NCI-H1092 (cell line): ENCODE data around the gene COL21A1.

ENCODE experiments used
- DNase-seq: peaks from one replicate; lab custom pipeline; 2025; lab: John Stamatoyannopoulos, UW

The COL21A1 gene

DNA sequence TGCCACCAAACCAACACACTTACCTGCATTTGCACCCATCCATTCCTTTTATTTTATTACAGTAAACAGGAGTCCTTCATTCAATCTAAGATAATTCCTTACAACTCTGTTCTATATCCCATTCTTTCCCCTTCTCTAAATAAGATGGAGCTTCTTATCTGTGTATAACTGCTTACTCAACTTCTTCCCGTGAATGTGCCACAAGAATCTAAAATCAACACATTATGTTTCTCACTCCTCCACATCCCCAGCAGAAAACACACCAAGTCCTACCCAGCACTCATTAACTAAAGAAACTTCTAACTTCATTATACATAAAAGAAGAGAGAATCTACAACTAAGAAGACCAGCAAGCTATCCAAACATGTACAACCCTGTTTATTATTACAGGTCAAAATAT, 141.1 kb downstream of the COL21A1 start:
- DNase-seq: no peak

DNA sequence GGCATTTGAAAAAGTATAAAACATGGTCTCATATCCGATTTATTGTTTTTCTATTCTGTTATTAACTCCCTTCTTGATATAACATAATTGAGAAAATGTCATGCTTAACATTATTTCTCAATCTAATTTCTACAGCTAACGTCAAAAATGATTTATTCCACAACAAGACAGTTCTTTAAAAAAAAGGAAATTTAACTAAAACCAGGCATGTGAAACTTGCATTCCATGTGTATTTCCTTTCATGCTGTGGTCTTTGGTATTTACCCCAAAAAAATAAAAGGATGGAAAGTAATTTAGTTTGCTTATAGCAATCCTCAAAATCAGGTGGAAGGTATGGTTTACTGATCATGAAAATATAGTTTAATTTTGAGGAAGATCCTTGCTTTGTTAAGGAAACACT, 142.8 kb downstream of the COL21A1 start:
- DNase-seq: no peak

DNA sequence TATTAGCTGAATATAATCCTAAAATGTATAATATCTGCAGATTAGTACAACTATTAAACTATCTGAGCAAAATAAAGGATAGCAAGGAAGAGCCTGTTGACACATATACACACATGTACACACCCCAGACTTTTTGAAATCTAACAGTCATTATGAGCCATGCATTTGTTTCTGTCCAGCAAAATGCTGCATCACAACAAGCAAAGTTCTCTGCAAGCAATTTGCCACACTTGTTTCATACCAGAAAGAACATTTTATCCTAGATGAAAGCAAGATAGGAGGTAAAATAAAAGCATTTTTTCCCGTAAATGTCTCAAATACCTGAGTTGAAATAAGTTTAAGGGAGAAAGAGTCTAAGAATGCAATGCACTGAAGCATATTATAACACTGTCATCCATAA, 145.2 kb downstream of the COL21A1 start:
- no peak for DNase-seq

DNA sequence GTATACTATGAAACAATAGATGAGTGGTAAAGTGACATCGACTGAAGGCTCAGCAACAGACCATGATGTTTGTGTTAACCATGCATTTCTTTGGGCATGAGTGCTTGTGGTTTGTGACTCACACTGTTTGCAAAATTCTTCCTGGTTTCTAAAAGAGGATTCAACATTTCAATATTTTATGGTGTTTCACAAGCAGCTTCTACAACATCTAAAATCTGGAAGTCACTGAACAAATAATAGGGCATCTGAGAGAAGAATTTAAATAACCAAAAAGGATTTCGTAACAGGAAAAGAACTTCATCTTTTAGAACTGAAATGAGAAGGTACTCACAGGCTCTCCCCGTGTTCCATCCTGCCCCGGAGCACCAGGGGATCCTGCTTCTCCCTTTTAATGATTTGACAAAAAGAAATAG, 146.2 kb downstream of the COL21A1 start:
- DNase-seq: no peak

DNA sequence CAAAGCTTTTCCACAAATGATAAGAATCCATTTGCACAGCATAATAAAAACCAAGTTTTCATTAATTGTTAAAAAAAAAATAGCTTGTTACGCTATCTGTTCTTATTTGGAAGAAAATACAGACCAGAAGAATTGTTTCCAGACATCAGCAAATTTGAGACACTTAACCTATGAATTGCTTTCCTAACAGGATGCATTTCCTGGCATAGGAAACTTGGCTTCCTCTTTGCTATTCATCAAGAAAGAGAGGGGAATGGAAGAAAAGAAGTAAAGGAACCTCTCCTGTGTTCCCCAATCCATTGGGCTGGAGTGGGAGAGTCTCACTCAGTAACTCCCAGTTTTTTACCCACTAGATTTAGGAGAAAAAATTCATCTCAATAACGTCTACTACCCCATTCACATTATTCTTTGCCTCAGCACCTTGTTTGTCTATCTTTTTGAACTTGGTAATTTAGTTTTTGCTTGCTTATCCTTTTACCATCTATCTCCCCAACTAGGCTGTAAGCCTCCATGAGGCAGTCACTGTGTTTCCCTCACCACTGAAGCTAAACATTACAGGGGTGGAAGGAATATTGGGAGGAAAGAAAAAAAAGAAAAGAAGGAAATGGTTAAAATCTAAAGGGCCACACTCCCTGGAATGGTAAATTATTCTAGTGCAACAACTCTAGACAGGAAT, 150.3 kb downstream of the COL21A1 start:
- no peak for DNase-seq

DNA sequence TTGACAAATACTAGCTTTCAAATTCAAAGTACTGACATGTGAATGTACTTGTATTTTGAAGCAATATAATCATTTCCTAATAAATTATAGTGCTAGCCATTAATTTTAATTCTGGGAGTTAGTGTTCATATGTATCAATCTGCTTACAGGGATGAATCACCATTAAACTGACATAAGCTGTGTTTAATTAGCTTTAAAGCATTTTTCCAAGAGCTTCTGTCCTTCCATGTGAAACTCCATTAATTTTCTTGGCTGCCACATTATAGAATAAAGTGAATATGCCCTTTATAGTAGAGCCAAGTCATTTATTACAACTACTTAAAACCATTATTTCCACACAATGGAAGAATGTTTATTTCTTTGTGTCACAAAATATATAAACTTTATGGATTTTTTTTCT, 150.8 kb downstream of the COL21A1 start:
- no peak for DNase-seq

DNA sequence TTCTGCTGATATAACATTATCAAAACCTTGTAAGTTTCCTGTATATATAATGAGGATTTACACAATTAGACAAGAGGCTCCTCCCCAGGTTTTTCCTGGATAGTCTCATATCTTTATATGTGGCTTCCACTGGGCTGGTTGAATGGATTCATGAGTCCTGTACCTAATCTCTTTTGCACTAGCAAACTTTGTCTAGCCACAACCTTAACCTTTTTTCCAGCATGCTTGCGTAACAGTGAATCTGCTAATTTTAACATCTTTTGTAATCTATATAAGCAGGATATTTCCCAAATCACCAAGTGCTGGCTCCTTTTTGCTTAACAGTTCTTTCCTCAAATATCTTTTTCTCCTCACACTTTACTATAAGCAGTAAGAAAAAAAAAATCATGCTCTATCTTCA, 153.6 kb downstream of the COL21A1 start:
- DNase-seq: no peak

DNA sequence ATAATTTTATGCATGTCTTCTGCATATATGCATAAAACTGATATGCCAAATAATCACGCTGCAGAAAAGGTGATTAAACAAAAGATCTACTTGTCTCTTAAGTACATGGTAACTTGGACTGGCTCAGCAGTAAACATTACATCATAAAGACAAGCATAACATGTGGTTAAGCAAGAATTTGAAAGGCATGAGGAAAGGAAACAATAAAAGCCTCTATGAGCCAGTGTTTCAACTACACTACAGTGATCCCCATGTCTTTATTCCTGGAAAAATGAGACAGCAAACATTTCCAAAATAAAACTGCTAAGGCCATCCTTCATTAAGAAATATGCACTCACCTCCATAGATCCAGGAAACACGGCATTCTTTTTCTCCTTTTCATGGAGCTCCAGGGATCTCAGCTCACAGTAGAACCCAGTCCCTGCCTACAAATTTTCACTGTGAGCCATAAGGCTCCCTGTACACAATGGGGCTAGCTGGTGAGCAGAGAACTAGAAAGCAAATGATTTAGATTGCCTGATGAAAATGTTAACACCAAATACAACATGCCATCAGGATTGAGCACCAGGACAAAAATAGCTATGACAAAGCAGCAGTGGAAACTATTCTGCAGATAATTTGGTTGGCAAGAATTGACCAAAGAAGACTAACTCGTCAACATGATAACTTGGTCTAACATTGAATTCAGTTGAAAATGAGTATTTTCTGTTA, 156.1 kb downstream of the COL21A1 start:
- DNase-seq: no peak

DNA sequence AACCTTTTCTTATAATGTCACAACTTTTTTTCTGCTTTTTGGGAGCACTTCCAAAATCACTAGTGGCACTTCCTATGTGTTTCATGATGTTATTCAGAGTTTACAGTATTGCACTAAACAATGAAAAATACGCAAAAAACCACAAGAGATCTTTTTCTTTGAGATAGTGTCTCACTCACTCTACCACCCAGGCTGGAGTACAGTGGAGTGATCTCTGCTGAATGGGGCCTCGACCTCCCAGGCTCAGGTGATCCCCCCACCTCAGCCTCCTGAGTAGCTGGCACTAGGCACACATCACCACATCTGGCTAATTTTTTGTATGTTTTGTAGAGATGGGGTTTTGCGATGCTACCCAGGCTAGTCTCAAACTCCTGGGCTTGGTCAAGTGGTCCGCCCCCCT, 158.7 kb downstream of the COL21A1 start:
- DNase-seq: no peak

DNA sequence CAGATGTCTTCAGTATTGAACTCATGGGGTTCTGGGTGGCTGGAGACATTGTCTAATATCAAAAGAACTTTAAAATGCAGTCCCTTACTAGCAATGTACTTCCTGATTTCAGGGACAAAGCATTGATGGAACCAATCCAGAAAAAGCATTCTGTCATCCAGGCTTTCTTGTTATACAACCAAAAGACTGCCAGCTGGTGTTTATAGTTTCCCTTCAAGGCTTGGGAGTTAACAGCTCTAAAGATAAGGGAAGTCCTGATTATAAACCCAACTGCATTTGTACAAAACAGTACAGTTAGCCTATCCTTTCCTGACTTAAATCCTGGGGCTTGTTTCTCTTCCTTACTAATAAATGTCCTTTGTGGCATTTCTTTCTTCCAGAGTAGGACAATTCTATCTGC, 160.0 kb downstream of the COL21A1 start:
- no peak for DNase-seq

DNA sequence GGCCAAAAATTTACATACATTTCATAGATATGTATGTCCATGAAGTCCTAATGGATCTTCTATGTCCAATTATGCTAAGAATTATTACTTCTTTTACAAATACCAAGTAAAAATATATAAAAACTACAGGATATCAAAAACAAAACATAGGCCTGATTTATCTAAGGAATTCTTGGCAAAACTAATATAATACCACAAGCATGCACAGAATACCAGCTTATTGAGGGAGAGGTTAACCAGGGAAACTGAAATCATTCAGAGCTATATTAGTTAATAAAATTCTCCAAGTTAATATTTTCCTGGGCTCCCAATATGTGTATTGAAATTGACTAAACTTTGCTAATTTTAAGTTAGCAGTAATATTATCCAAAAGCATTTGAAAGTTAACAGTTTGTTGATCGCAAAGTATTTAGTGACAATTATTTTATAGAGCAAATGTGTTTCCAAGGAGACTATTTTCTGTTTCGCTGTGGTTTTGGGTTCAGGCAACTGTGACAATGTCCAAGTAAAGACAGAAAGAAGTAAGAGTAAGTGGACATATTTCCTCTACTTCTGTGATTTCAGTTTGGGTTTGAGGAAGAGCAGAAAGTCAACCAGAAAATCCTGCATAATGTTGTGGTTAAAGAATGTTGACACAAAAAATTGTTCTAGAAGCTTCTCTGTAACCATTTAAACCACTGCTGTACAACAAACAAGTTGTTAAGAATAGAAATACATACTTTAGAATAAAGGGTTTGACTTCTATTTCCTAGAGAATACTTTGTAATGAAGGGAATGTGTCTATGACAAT, 167.4 kb downstream of the COL21A1 start:
- no peak for DNase-seq

DNA sequence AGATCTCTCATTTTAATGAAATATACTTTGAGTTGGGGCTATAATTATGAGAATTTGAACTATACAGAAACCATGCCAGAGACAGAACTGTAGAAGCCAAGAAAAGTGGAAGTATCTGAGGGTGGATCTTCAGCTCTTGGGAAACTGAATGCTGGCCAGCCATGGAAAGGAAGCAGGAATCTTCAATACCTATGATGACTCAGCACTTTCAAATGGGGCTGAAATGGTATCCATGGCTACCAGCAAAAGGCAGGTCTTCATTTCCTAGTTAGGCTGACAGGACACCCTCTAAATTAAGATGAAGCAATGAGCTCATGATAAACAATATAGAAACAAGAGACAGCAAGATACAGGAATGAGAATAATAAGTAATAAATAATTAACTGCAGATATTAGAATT, 171.3 kb downstream of the COL21A1 start:
- no peak for DNase-seq

DNA sequence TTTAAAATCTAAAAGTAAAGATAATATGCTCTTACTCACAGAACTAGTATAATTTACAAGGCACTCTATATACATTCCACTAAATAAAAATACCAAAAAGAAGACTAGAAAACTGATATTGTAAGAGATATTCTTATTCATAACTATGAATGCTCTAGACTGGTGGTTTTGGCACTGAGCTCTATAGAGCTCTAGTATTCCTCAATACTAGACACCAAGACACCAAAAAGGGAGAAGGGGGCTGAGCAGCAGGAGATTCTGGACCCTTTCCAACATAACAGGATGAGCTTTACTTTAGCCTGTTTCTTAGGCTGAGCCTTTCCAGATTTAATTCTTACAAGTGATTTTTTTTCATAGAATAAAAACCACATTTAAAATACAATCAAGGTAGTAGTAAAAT, 173.6 kb downstream of the COL21A1 start:
- no peak for DNase-seq

DNA sequence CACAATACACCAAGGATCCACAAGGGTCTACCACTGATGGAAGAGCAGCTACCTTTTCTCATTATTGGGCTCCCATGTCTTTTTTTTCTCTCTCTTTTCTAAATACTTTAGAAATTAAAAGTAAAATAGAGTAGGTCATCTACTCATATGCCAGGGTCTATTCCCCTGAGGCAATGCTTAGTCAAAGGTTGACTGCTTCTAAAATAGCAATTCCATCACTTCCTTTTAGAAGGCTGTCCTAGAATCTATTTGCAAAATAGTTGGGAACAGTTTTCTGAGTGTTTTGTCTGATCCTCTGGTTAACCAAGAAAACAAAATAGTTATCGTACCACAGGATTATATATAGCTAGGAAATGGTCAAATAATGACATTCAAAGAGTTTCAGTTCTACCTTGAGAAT, 174.1 kb downstream of the COL21A1 start:
- no peak for DNase-seq

DNA sequence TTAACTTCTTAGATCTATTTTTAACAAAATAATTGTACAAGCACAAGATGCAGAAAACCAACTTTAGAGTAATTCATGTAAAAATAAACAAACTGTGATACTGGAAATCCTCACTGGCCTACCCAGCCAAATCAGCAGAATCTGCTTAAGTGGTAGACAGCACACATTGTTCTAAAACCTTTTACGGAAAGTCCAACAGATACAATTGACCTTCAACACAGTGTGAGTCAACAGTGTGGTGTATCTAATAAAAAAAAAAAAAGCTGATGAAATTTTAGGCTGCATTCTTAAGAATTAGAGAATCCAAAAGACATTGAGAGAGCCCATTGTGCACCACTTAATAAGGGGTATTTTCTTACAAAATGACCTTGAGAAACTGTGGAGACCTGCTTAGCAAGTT, 174.5 kb downstream of the COL21A1 start:
- no peak for DNase-seq

DNA sequence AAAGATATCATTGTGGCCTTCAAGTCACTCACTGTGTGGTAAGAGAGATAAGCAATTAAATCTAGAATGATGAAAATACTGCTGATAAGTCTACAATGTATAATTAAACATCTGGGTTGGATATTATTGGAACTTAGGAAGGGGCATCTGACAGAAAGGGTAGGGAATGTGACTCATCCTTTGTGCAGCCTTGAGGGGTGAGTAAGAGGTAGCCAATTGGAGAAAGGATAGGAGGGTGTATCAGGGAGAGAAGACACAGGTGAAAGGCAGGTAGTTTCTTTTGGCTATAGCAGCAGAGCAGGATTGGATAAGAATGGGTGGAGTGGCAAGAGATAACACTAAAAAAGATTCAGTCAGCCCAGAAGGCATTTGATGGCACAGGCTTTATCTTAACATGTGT, 182.0 kb downstream of the COL21A1 start:
- no peak for DNase-seq

DNA sequence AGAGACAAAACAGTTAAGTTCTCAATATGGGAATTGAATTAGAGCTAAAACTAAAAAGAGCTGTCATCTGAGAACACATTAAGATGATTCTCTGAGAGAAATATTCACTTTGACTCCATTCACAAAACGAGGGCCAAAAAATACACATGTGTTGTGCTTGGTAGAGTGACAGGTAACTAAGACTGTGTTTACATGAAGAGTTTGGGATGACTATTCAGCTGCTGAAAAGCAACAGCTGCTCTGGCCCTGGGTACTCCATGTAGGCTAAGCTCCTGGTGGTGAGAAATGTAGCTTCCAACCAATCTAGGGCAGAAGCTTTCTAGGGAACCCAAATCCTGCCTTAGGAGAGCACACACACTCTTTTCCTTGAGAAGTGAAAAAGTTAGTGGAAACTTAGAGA, 184.5 kb downstream of the COL21A1 start:
- no peak for DNase-seq

DNA sequence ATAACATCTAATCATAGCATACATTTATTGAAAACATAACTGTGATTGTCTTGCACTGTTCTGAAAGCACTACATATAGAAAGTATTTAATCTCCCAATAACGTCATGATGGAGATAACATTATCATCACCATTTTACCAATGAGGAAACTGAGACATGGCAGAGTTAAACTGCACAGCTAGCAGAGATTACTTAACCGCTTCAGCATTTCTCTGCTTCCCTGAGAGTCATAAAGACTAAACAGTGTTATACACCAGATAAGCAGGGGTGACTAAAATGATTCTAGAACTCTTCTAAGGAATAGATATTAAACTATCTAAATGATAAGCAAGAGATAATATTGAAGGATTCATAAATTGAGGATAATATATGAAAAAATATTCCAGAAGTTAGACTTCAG, 188.7 kb downstream of the COL21A1 start:
- DNase-seq: no peak

DNA sequence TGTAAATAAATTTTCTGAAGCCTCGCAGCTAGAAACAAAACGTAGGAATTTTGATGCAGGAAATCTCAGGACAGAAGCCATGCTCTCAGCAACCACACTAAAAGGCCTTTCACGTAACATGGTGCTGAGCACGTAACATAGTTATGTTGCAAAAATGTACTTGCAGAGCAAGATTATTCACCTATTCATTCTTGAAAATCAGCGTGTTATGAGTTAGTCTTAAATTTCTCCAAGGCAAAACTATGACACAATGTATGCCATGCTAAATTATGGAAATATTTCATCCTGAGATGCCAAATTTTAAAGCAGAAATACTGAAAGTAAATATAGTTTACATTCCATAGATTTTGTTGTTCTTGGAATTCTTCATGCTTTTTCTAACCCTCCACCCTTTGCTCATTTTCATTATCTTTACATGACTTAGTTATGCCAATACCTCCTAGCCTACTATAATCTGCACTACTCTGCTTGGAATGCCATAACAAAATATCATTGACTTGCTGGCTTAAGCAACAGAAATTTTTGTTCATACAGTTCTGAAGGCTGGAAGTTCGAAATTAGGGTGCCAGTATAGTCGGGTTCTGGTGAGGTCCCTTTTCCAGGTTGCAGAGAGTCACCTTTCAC, 192.2 kb downstream of the COL21A1 start:
- DNase-seq: no peak

DNA sequence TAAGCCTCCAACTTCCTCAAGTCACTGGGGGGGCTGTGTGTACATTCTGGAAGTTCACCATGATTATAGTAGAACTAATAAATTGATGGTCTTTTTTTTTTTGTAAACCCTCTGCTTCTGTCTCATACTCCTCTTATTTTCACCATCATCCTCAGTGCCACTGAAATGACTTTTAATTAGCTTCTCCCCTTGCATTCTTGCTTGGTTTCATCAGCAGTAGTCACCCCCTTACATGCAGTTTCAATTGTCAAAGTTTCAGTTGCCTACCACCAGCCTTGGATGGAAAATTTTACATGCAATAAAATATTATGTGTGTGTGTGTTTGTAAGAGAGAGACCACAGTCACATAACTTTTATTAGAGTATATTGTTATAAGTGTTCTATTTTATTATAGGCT, 196.2 kb downstream of the COL21A1 start:
- DNase-seq: no peak

DNA sequence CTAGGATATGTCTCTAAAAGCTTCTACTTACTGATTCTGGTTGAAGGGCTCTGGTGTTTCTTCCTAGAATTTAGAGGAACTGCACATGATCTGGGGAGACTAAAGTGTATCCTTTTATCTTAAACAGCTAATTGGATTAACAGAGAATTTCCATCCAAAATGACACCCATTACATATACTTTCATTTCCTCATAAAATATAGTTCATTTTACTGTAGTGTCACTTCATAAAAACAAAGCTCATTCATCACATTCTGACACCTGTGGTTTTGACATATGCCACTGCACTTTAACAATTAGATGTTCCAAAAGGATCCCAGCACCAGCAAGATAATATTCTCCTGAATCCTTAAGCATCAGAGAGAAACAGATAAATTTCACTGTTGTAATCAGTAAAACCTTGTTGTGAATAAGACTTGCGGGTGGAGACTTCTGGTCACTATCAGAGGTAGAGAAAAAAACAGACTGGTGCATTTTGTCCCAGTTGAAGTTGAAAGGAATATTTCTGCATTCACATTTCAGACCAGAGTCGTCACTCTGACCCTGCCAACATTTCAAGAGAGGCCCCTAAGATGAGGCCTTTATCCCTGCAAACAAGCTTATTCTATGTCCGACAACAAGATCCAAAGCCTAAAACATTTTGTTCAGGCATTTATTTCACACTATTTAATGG, 196.7 kb downstream of the COL21A1 start:
- DNase-seq: no peak

DNA sequence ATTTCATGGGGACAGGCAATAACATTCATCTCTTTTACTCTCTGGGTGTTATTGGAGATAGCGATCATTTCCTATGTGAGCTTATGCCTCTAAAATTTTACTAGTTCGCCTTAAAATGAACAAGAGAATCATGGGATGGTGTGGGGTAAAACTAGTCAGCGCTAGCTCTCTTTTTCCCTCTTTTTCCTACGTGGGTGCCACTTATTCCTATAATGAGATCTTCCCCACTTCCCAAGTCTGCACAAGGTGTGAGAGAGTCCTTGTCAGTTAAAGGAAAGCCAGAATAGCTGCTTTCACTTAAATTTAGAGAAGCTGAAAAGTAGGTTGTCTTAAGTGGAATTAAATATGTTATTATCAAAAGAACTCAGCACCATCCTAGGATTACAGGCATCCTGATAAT, 198.8 kb downstream of the COL21A1 start:
- no peak for DNase-seq
